CD4-positive, alpha-beta memory T cell (primary cell): Measurements from ENCODE around the gene ANOS1. TPM values are rescaled to one million over a fixed set of nuclear protein-coding genes. Genes with fewer than 3 reads are reported as not detected.

Experiments used
- CTCF ChIA-PET: fragments of 350-600 bp; sonication (Branson Sonifier 250); formaldehyde crosslinking; loops from one replicate; lab custom pipeline; 2021; ENCODE audit warnings: inconsistent platforms; ENCODE audit not compliant: partially characterized antibody; lab: Charles Lee
- POLR2A ChIA-PET: fragments of 350-600 bp; sonication (Branson Sonifier 250); formaldehyde crosslinking; loops from one replicate; lab custom pipeline; 2021; ENCODE audit not compliant: partially characterized antibody; lab: Charles Lee
- DNase-seq, 5 donors: peaks; one replicate each; pipeline versions ENCODE4 v3.0.0 to v3.0.0-alpha.2; 2020 to 2022; ENCODE audit warnings: mixed read lengths in 1 of 5
- H3K27ac ChIP-seq: one replicate; pipeline ENCODE4 v1.7.0; 2013; ENCODE audit warnings: low read depth, low read length
- H3K27me3 ChIP-seq: 2 replicates; pipeline ENCODE4 v1.7.0; 2013; ENCODE audit warnings: mild to moderate bottlenecking, low read length, moderate library complexity; ENCODE audit not compliant: insufficient read depth
- H3K36me3 ChIP-seq: 2 replicates; pipeline ENCODE4 v1.7.0; 2013; ENCODE audit warnings: mild to moderate bottlenecking, low read length, moderate library complexity; ENCODE audit not compliant: insufficient read depth
- H3K4me1 ChIP-seq: 2 replicates; pipeline ENCODE4 v1.7.0; 2013; ENCODE audit warnings: mild to moderate bottlenecking, low read length, moderate library complexity; ENCODE audit not compliant: insufficient read depth
- H3K4me3 ChIP-seq, 2 donors: one replicate each; pipeline ENCODE4 v1.7.0; 2013; ENCODE audit warnings: low read length in 2 of 2, mild to moderate bottlenecking in 1 of 2
- H3K9me3 ChIP-seq, 2 donors: one replicate each; pipeline ENCODE4 v1.7.0; 2013; ENCODE audit warnings: low read length in 2 of 2, control low read depth in 1 of 2; ENCODE audit not compliant: control insufficient read depth in 1 of 2
- H3K27ac Mint-ChIP-seq, 7 donors: one replicate each; pipeline ENCODE4 v1.8.0; 2020 to 2021; ENCODE audit warnings: mixed read lengths in 7 of 7, mild to moderate bottlenecking in 6 of 7, inconsistent platforms in 3 of 7, moderate library complexity in 3 of 7
- H3K27me3 Mint-ChIP-seq, 2 donors: one replicate each; pipeline ENCODE4 v1.8.0; 2020 to 2021; ENCODE audit warnings: mixed read lengths in 2 of 2
- H3K36me3 Mint-ChIP-seq, 2 donors: one replicate each; pipeline ENCODE4 v1.8.0; 2020 to 2021; ENCODE audit warnings: mixed read lengths in 2 of 2, inconsistent platforms in 1 of 2, mild to moderate bottlenecking in 1 of 2
- H3K4me1 Mint-ChIP-seq, 4 donors: one replicate each; pipeline ENCODE4 v1.8.0; 2020 to 2021; ENCODE audit warnings: mixed read lengths in 4 of 4, mild to moderate bottlenecking in 1 of 4
- H3K4me3 Mint-ChIP-seq, 8 donors: one replicate each; pipeline ENCODE4 v1.8.0; 2020 to 2021; ENCODE audit warnings: mixed read lengths in 8 of 8, mild to moderate bottlenecking in 7 of 8, moderate library complexity in 6 of 8, inconsistent platforms in 3 of 8
- H3K9me3 Mint-ChIP-seq, 8 donors: one replicate each; pipeline ENCODE4 v1.8.0; 2020 to 2021; ENCODE audit warnings: mixed read lengths in 8 of 8, mild to moderate bottlenecking in 5 of 8, inconsistent platforms in 3 of 8, moderate library complexity in 1 of 8
- intact Hi-C: fragments of 100-400 bp; cut with micrococcal nuclease; formaldehyde crosslinking; loops from one replicate; pipeline ENCODE4 v1.15.1; 2023
- polyA plus RNA-seq, 2 donors: library from polyadenylated mRNA; unstranded; fragments of 300-500 nt; fragmentation: Illumina TruSeq; gene quantifications; one replicate each; pipeline ENCODE4 v1.2.3, GENCODE V29; 2021
- total RNA-seq, 2 experiments: library from RNA; stranded (reverse); gene quantifications; one replicate each; pipeline ENCODE4 v1.2.3, GENCODE V29; 2021

The ANOS1 gene
- total and polyA plus RNA-seq, 4 experiments from 2014 or later = 0.14 to 0.15 TPM; not detected in 2

- intact Hi-C loops = no loop called here
- Histone ChIP-seq H3K27ac (no peak overlapping the region), H3K36me3 (no peaks in the 10 kb centered on the region), H3K4me1 (no peaks in the 10 kb centered on the region), H3K27me3 (no peaks in the 10 kb centered on the region), H3K9me3 (no peaks in the 10 kb centered on the region), H3K4me3 (no peak overlapping the region)
- Mint-ChIP-seq H3K36me3 (no peaks in the 10 kb centered on the region), H3K4me3 (no peak overlapping the region), H3K9me3 (peaks cover 0 to 2% (median 0%) of the 10 kb centered on the region in 8 donors), H3K4me1 (no peaks in the 10 kb centered on the region), H3K27me3 (no peaks in the 10 kb centered on the region), H3K27ac (no peak overlapping the region)
- ChIA-PET CTCF (no interaction called here), POLR2A (no interaction called here)
- DNase-seq = no peak
These were observed 99.0 kb downstream of the ANOS1 start for GRCh38 chrX:8632924-8633323.

- H3K27me3 Mint-ChIP-seq = no peaks in the 10 kb centered on the region
- no peaks in the 10 kb centered on the region for H3K4me1 ChIP-seq
- ChIA-PET POLR2A (no interaction called here), CTCF (no interaction called here)
- peaks cover 0 to 2% (median 0%) of the 10 kb centered on the region in 8 donors for H3K9me3 Mint-ChIP-seq
- H3K36me3 ChIP-seq = no peaks in the 10 kb centered on the region
- H3K27me3 ChIP-seq = no peaks in the 10 kb centered on the region
- H3K9me3 ChIP-seq = no peaks in the 10 kb centered on the region
- H3K4me1 Mint-ChIP-seq = no peaks in the 10 kb centered on the region
- intact Hi-C loops = no loop called here
- no peaks in the 10 kb centered on the region for H3K36me3 Mint-ChIP-seq
- DNase-seq = no peak
- no peak overlapping the region for H3K27ac ChIP-seq
- H3K27ac Mint-ChIP-seq = no peak overlapping the region
- H3K4me3 ChIP-seq = no peak overlapping the region
- H3K4me3 Mint-ChIP-seq = no peak overlapping the region
These were observed 102.1 kb downstream of the ANOS1 start for GRCh38 chrX:8629871-8630270.

GRCh38 chrX:8627796-8628195, 104.1 kb downstream of the ANOS1 start:
- no peak for DNase-seq
- Mint-ChIP-seq H3K9me3 (peaks cover 0 to 5% (median 0%) of the 10 kb centered on the region in 8 donors), H3K36me3 (no peaks in the 10 kb centered on the region), H3K27me3 (no peaks in the 10 kb centered on the region), H3K4me3 (no peak overlapping the region), H3K27ac (no peak overlapping the region), H3K4me1 (no peaks in the 10 kb centered on the region)
- Histone ChIP-seq H3K27ac (no peak overlapping the region), H3K4me1 (no peaks in the 10 kb centered on the region), H3K9me3 (no peaks in the 10 kb centered on the region), H3K27me3 (no peaks in the 10 kb centered on the region), H3K36me3 (no peaks in the 10 kb centered on the region), H3K4me3 (no peak overlapping the region)
- intact Hi-C loops = no loop called here
- CTCF ChIA-PET = no interaction called here
- POLR2A ChIA-PET = no interaction called here

- no peaks in the 10 kb centered on the region for H3K4me1 Mint-ChIP-seq
- H3K36me3 Mint-ChIP-seq = no peaks in the 10 kb centered on the region
- H3K9me3 ChIP-seq = no peaks in the 10 kb centered on the region
- no peaks in the 10 kb centered on the region for H3K27me3 Mint-ChIP-seq
- CTCF ChIA-PET = no interaction called here
- DNase-seq = no peak
- intact Hi-C loops = no loop called here
- no peaks in the 10 kb centered on the region for H3K27me3 ChIP-seq
- no peaks in the 10 kb centered on the region for H3K36me3 ChIP-seq
- no peak overlapping the region for H3K27ac ChIP-seq
- peaks cover 0 to 17% (median 10%) of the 10 kb centered on the region in 8 donors for H3K9me3 Mint-ChIP-seq
- POLR2A ChIA-PET = no interaction called here
- H3K4me3 ChIP-seq = no peak overlapping the region
- no peak overlapping the region for H3K4me3 Mint-ChIP-seq
- H3K27ac Mint-ChIP-seq = no peak overlapping the region
- H3K4me1 ChIP-seq = no peaks in the 10 kb centered on the region
These were observed 124.6 kb downstream of the ANOS1 start for GRCh38 chrX:8607326-8607725.

- intact Hi-C loops = no loop called here
- H3K4me3 ChIP-seq = no peak overlapping the region
- no peak overlapping the region for H3K4me3 Mint-ChIP-seq
- no peaks in the 10 kb centered on the region for H3K27me3 ChIP-seq
- CTCF ChIA-PET = no interaction called here
- no peak for DNase-seq
- H3K4me1 Mint-ChIP-seq = no peaks in the 10 kb centered on the region
- H3K27ac Mint-ChIP-seq = no peak overlapping the region
- H3K36me3 ChIP-seq = no peaks in the 10 kb centered on the region
- H3K27me3 Mint-ChIP-seq = no peaks in the 10 kb centered on the region
- H3K27ac ChIP-seq = no peak overlapping the region
- H3K9me3 Mint-ChIP-seq = peaks cover 0 to 11% (median 4%) of the 10 kb centered on the region in 8 donors
- H3K4me1 ChIP-seq = no peaks in the 10 kb centered on the region
- POLR2A ChIA-PET = no interaction called here
- H3K36me3 Mint-ChIP-seq = no peaks in the 10 kb centered on the region
- no peaks in the 10 kb centered on the region for H3K9me3 ChIP-seq
These were observed 127.8 kb downstream of the ANOS1 start for GRCh38 chrX:8604131-8604530.

- no peaks in the 10 kb centered on the region for H3K27me3 Mint-ChIP-seq
- no peak overlapping the region for H3K4me3 Mint-ChIP-seq
These were observed 140.4 kb downstream of the ANOS1 start for GRCh38 chrX:8591501-8591900.

GRCh38 chrX:8586953-8587352, 145.0 kb downstream of the ANOS1 start:
- Mint-ChIP-seq H3K27me3 (no peaks in the 10 kb centered on the region), H3K27ac (no peak overlapping the region), H3K36me3 (no peaks in the 10 kb centered on the region), H3K4me3 (no peak overlapping the region), H3K4me1 (no peaks in the 10 kb centered on the region), H3K9me3 (peaks cover 0 to 4% (median 0%) of the 10 kb centered on the region in 8 donors)
- Histone ChIP-seq H3K4me1 (no peaks in the 10 kb centered on the region), H3K36me3 (no peaks in the 10 kb centered on the region), H3K4me3 (no peak overlapping the region), H3K27ac (no peak overlapping the region), H3K27me3 (no peaks in the 10 kb centered on the region), H3K9me3 (no peaks in the 10 kb centered on the region)
- no peak for DNase-seq
- CTCF ChIA-PET = no interaction called here
- intact Hi-C loops = no loop called here
- POLR2A ChIA-PET = no interaction called here

More at GRCh38 chrX:8591501-8591900, 140.4 kb downstream of the ANOS1 start:
- CTCF ChIA-PET = no interaction called here
- intact Hi-C loops = no loop called here
- Histone ChIP-seq H3K27me3 (no peaks in the 10 kb centered on the region), H3K4me3 (no peak overlapping the region), H3K4me1 (no peaks in the 10 kb centered on the region), H3K36me3 (no peaks in the 10 kb centered on the region), H3K27ac (no peak overlapping the region), H3K9me3 (no peaks in the 10 kb centered on the region)
- H3K27ac Mint-ChIP-seq = no peak overlapping the region
- no peak for DNase-seq
- peaks cover 0 to 2% (median 0%) of the 10 kb centered on the region in 8 donors for H3K9me3 Mint-ChIP-seq
- POLR2A ChIA-PET = no interaction called here
- H3K4me1 Mint-ChIP-seq = no peaks in the 10 kb centered on the region
- no peaks in the 10 kb centered on the region for H3K36me3 Mint-ChIP-seq

GRCh38 chrX:8579602-8580001, 152.3 kb downstream of the ANOS1 start:
- POLR2A ChIA-PET = no interaction called here
- Mint-ChIP-seq H3K27me3 (peaks cover 0 to 2% of the 10 kb centered on the region in 2 donors), H3K27ac (no peak overlapping the region), H3K9me3 (peaks cover 0 to 6% (median 2%) of the 10 kb centered on the region in 8 donors), H3K4me1 (no peaks in the 10 kb centered on the region), H3K36me3 (no peaks in the 10 kb centered on the region), H3K4me3 (no peak overlapping the region)
- no peak overlapping the region for H3K4me3 ChIP-seq
- H3K27me3 ChIP-seq = no peaks in the 10 kb centered on the region
- no peaks in the 10 kb centered on the region for H3K4me1 ChIP-seq
- H3K27ac ChIP-seq = no peak overlapping the region
- intact Hi-C loops = no loop called here
- CTCF ChIA-PET = no interaction called here
- no peaks in the 10 kb centered on the region for H3K9me3 ChIP-seq
- no peak for DNase-seq
- H3K36me3 ChIP-seq = no peaks in the 10 kb centered on the region
